ENCODE results near the gene UNC5C.

The UNC5C gene

GRCh38 chr4:95114521-95114920, 434.3 kb downstream of the UNC5C start:
- no peak for TF ChIP-seq CTCF (IDR thresholded peaks at IDR 0.05; ENCODE audit: control insufficient read depth, insufficient read depth, low read depth, low read length, missing control alignments)
- H3K4me3 ChIP-seq (ENCODE audit: control insufficient read depth, low read depth, low read length), result no peak overlapping the region
- DNase-seq (ENCODE audit: low read depth), result no peak

All from AG09309 (cell line).